ENCODE measurements around the gene ATP2A3. TPM values are rescaled to one million over a fixed set of nuclear protein-coding genes. Genes with fewer than 3 reads are reported as not detected.
A peak's percentile ranks its signal among the peaks of the same experiment; 100 is the strongest.

The ATP2A3 gene
- total RNA-seq, 2 donors from 2014 or later = 43.8 to 49.5 TPM

GRCh38 chr17:3957735-3958599 is 6.3 kb downstream of the ATP2A3 start:
- TF ChIP-seq CTCF (IDR thresholded peaks at IDR 0.05) = no peak
- no peak for DNase-seq
- Histone ChIP-seq H3K27ac (peak overlapping the region in 1 of 4 donors; percentile 21), H3K36me3 (replicated peaks in 1 of 2; ENCODE audit: insufficient read depth in 1 of 2, low read depth in 2 of 2) (no peaks in the 10 kb centered on the region), H3K27me3 (no peaks in the 10 kb centered on the region), H3K4me1 (peaks cover 40% of the 10 kb centered on the region), H3K9me3 (no peaks in the 10 kb centered on the region), H3K4me3 (no peak overlapping the region)
- 77 to 81% methylated on average over 9 to 18 of the region's 18 CpGs for WGBS, 2 donors
- intact Hi-C loops (cut with DNase I) = no loop called here
- ATAC-seq = no peak

GRCh38 chr17:3956983-3957382 is 7.3 kb downstream of the ATP2A3 start:
- no peak overlapping the region for H3K4me3 ChIP-seq
- peak overlapping the region in 1 of 4 donors; percentile 21 for H3K27ac ChIP-seq
- 85 to 87% methylated on average over 12 of the region's 12 CpGs for WGBS, 2 donors
- intact Hi-C loops (cut with DNase I) = no loop called here
- TF ChIP-seq POLR2A (IDR thresholded peaks at IDR 0.05) = no peak
- no peak for TF ChIP-seq CTCF (IDR thresholded peaks at IDR 0.05)
- ATAC-seq (no peak), DNase-seq (peak in 2 of 4 donors; percentile 38 to 40)
- H3K36me3 ChIP-seq (replicated peaks in 1 of 2; ENCODE audit: insufficient read depth in 1 of 2, low read depth in 2 of 2) = no peaks in the 10 kb centered on the region
- H3K9me3 ChIP-seq = no peaks in the 10 kb centered on the region
- H3K27me3 ChIP-seq = no peaks in the 10 kb centered on the region
- peaks cover 30% of the 10 kb centered on the region for H3K4me1 ChIP-seq

GRCh38 chr17:3956327-3956957 is 7.8 kb downstream of the ATP2A3 start:
- H3K4me3 ChIP-seq = no peak overlapping the region
- no peaks in the 10 kb centered on the region for H3K9me3 ChIP-seq
- intact Hi-C loops (cut with DNase I) = no loop called here
- no peak for DNase-seq
- TF ChIP-seq CTCF (IDR thresholded peaks at IDR 0.05) (no peak), POLR2A (IDR thresholded peaks at IDR 0.05) (no peak)
- WGBS, 2 donors = 71 to 72% methylated on average over 10 to 15 of the region's 15 CpGs
- H3K27me3 ChIP-seq = no peaks in the 10 kb centered on the region
- H3K27ac ChIP-seq = no peak overlapping the region
- peaks cover 25% of the 10 kb centered on the region for H3K4me1 ChIP-seq
- H3K36me3 ChIP-seq (replicated peaks in 1 of 2; ENCODE audit: insufficient read depth in 1 of 2, low read depth in 2 of 2) = no peaks in the 10 kb centered on the region
- ATAC-seq = no peak

- TF ChIP-seq CTCF (IDR thresholded peaks at IDR 0.05) (no peak), POLR2A (IDR thresholded peaks at IDR 0.05) (no peak)
- H3K4me3 ChIP-seq = no peak overlapping the region
- 85 to 92% methylated on average over 10 of the region's 10 CpGs for WGBS, 2 donors
These were observed 8.6 kb downstream of the ATP2A3 start for GRCh38 chr17:3955673-3955988.

More at GRCh38 chr17:3955673-3955988, 8.6 kb downstream of the ATP2A3 start:
- DNase-seq = no peak
- no peaks in the 10 kb centered on the region for H3K27me3 ChIP-seq
- ATAC-seq = no peak
- intact Hi-C loops (cut with DNase I) = no loop called here
- no peaks in the 10 kb centered on the region for H3K9me3 ChIP-seq
- H3K27ac ChIP-seq = no peak overlapping the region
- peaks cover 17% of the 10 kb centered on the region for H3K4me1 ChIP-seq
- no peaks in the 10 kb centered on the region for H3K36me3 ChIP-seq (replicated peaks in 1 of 2; ENCODE audit: insufficient read depth in 1 of 2, low read depth in 2 of 2)

Data from body of pancreas (tissue), 4 donors.